Endothelial cell of umbilical vein (primary cell): ENCODE data around the gene KLF15. TPM values are rescaled to one million over a fixed set of nuclear protein-coding genes. Genes with fewer than 3 reads are reported as not detected.

Source experiments
- BruUV-seq: library from RNA; stranded (reverse); fragments of 400-500 nt; replicated peaks from 2 replicates; lab custom pipeline; 2021; lab: Mats Ljungman, UMichigan
- CTCF ChIA-PET: fragments of 300-600, 350-600 bp; sonication (Branson Sonifier 250); formaldehyde crosslinking; loops from one replicate; lab custom pipeline; 2021; ENCODE audit warnings: antibody characterized with exemption, inconsistent platforms; lab: Charles Lee
- POLR2A ChIA-PET: fragments of 300-600, 350-600 bp; sonication (Branson Sonifier 250); formaldehyde crosslinking; loops from one replicate; lab custom pipeline; 2021; ENCODE audit warnings: antibody characterized with exemption, inconsistent platforms; lab: Charles Lee
- DNase-seq: peaks from one replicate; pipeline ENCODE4 v3.0.0-alpha.2; 2011; ENCODE audit warnings: low read depth, low spot score
- FAIRE-seq: peaks from 2 replicates; lab custom pipeline; 2011; peaks lifted over from hg19 to GRCh38; lab: Jason Lieb, UNC
- H2AFZ ChIP-seq: 2 replicates; pipeline ENCODE4 v1.6.0; 2012; ENCODE audit warnings: low read depth, low read length, control low read depth, inconsistent platforms
- H3K27ac ChIP-seq: 2 replicates; pipeline ENCODE4 v1.5.1; 2011; ENCODE audit warnings: low read depth, mild to moderate bottlenecking, control low read depth, low read length, moderate library complexity; ENCODE audit not compliant: insufficient read depth
- H3K27me3 ChIP-seq, 2 experiments: 2 replicates each; pipeline versions ENCODE4 v1.6.0 to v1.6.1; 2011; ENCODE audit warnings: low read length in 2 of 2, mixed read lengths in 1 of 2; ENCODE audit not compliant: control insufficient read depth in 2 of 2, insufficient read depth in 2 of 2
- H3K36me3 ChIP-seq, 2 experiments: 2 replicates in 1 of 2; 3 replicates in 1 of 2; pipeline ENCODE4 v1.5.1; 2011; ENCODE audit warnings: low read length in 2 of 2, mild to moderate bottlenecking in 1 of 2, moderate library complexity in 1 of 2; ENCODE audit not compliant: control insufficient read depth in 2 of 2, insufficient read depth in 2 of 2; ENCODE audit errors: extremely low read depth in 1 of 2
- H3K4me1 ChIP-seq: 3 replicates; pipeline ENCODE4 v1.5.1; 2011; ENCODE audit warnings: mild to moderate bottlenecking, low read length; ENCODE audit not compliant: control insufficient read depth, insufficient read depth; ENCODE audit errors: extremely low read depth
- H3K4me2 ChIP-seq: 2 replicates; pipeline ENCODE4 v1.6.1; 2011; ENCODE audit warnings: low read length, control low read depth, mixed read lengths; ENCODE audit not compliant: insufficient read depth
- H3K4me3 ChIP-seq, 3 experiments: fragments of 200-600 bp in 1 of 3; sonication (generic), shearing (Covaris generic) in 1 of 3; replicated peaks in 1 of 3; 2 replicates each; pipeline ENCODE4 v1.5.1; 2011 to 2016; ENCODE audit warnings: control low read depth in 3 of 3, low read length in 3 of 3, mild to moderate bottlenecking in 2 of 3, inconsistent platforms in 1 of 3, low read depth in 1 of 3, moderate library complexity in 1 of 3; ENCODE audit not compliant: insufficient read depth in 1 of 3
- H3K79me2 ChIP-seq: 2 replicates; pipeline ENCODE4 v1.6.0; 2012; ENCODE audit warnings: low read length, inconsistent platforms; ENCODE audit not compliant: control insufficient read depth, insufficient read depth
- H3K9ac ChIP-seq: replicated peaks from 2 replicates; pipeline ENCODE3; 2011; ENCODE audit warnings: low read length, control low read depth; ENCODE audit not compliant: insufficient read depth; ENCODE audit errors: extremely low read depth
- H3K9me1 ChIP-seq: replicated peaks from 3 replicates; pipeline ENCODE4 v1.6.0; 2011; ENCODE audit warnings: mild to moderate bottlenecking, low read length; ENCODE audit not compliant: control insufficient read depth, insufficient read depth; ENCODE audit errors: extremely low read depth
- H3K9me3 ChIP-seq: replicated peaks from 2 replicates; pipeline ENCODE4 v1.5.1; 2012; ENCODE audit warnings: low read length, inconsistent platforms; ENCODE audit not compliant: control insufficient read depth, insufficient read depth
- H4K20me1 ChIP-seq: replicated peaks from 2 replicates; pipeline ENCODE3; 2011; ENCODE audit warnings: mild to moderate bottlenecking, low read length; ENCODE audit not compliant: control insufficient read depth, insufficient read depth; ENCODE audit errors: extremely low read depth
- CTCF ChIP-seq, 2 donors: IDR thresholded peaks; 1 replicate in 1 of 2; 2 replicates in 1 of 2; pipeline ENCODE4 v1.5.1; 2011; ENCODE audit warnings: low read length in 2 of 2, mild to moderate bottlenecking in 2 of 2, moderate library complexity in 2 of 2, control low read depth in 1 of 2, inconsistent platforms in 1 of 2, low read depth in 1 of 2; ENCODE audit not compliant: insufficient read depth in 1 of 2; ENCODE audit errors: extremely low read depth in 1 of 2
- EZH2 ChIP-seq: IDR thresholded peaks from 2 replicates; pipeline ENCODE4 v1.6.1; 2012; ENCODE audit warnings: borderline replicate concordance, low read depth, mild to moderate bottlenecking, moderate library complexity, low read length, inconsistent platforms; ENCODE audit not compliant: severe bottlenecking
- FOS ChIP-seq: IDR thresholded peaks from 2 replicates; pipeline ENCODE4 v1.6.1; 2011; ENCODE audit warnings: mild to moderate bottlenecking, low read length, moderate library complexity, borderline replicate concordance; ENCODE audit not compliant: insufficient read depth
- GATA2 ChIP-seq: IDR thresholded peaks from 2 replicates; pipeline ENCODE4 v1.7.0; 2011; ENCODE audit warnings: low read depth, mild to moderate bottlenecking, moderate library complexity, mixed read lengths, low read length; ENCODE audit not compliant: insufficient read length, insufficient read depth
- JUN ChIP-seq: IDR thresholded peaks from 2 replicates; pipeline ENCODE4 v1.6.1; 2011; ENCODE audit warnings: borderline replicate concordance, low read depth; ENCODE audit not compliant: insufficient read length, insufficient read depth
- MAX ChIP-seq: IDR thresholded peaks from 2 replicates; pipeline ENCODE4 v1.6.1; 2011; ENCODE audit not compliant: insufficient read depth, insufficient read length
- MYC ChIP-seq: IDR thresholded peaks from one replicate; pipeline ENCODE4 v1.6.1; 2011; ENCODE audit warnings: mild to moderate bottlenecking, low read depth, low read length
- POLR2A ChIP-seq: IDR thresholded peaks from 2 replicates; pipeline ENCODE4 v1.6.1; 2012; ENCODE audit warnings: low read depth, mild to moderate bottlenecking, control low read depth, low read length
- POLR2AphosphoS5 ChIP-seq: IDR thresholded peaks from 2 replicates; pipeline ENCODE4 v1.6.1; 2012; ENCODE audit warnings: low read depth, mild to moderate bottlenecking, control low read depth, low read length, moderate library complexity; ENCODE audit not compliant: insufficient read depth
- dilution Hi-C: fragments of 300-500 bp; cut with MboI; formaldehyde crosslinking; loops from one replicate; pipeline ENCODE4 v1.15.0; 2019; ENCODE audit warnings: low sequenced_read_pairs; ENCODE audit not compliant: extremely low pct_ligation_motif_present
- intact Hi-C: fragments of 100-400 bp; cut with micrococcal nuclease; formaldehyde crosslinking; loops from one replicate; pipeline ENCODE4 v1.10.0; 2022
- polyA plus RNA-seq, 4 experiments: library from polyadenylated mRNA; depleted of rRNA in 3 of 4; stranded (reverse) in 3 of 4; unstranded in 1 of 4; fragments of >200 nt; gene quantifications; 2 replicates each; pipeline versions ENCODE4 v1.2.1 to v1.2.3, GENCODE V29; 2011 to 2012; ENCODE audit warnings: missing spikeins in 1 of 4
- total RNA-seq: library from RNA; stranded (reverse); gene quantifications from 2 replicates; pipeline ENCODE4 v1.2.3, GENCODE V29; 2021

Gene KLF15
- total and polyA plus RNA-seq, 2 donors (not counting 3 experiments of a cell fraction or from before 2014, with no cell fraction given), result 2.2 to 3.0 TPM

- Histone ChIP-seq H3K4me1 (no peaks in the 10 kb centered on the region), H3K9me1 (no peaks in the 10 kb centered on the region), H3K27ac (no peak overlapping the region), H4K20me1 (no peaks in the 10 kb centered on the region), H3K79me2 (no peaks in the 10 kb centered on the region), H3K36me3 (no peaks in the 10 kb centered on the region), H3K4me3 (no peak overlapping the region), H2AFZ (no peak overlapping the region), H3K9me3 (no peaks in the 10 kb centered on the region), H3K9ac (no peak overlapping the region), H3K27me3 (peaks cover 21% of the 10 kb centered on the region in 2 experiments), H3K4me2 (no peak overlapping the region)
- no TSS peak for BruUV-seq
- FAIRE-seq (no peak), DNase-seq (no peak)
- CTCF ChIA-PET, result interaction anchor here (1.2 to 6.4 kb wide), 3 partner anchors 132 to 257 kb away, joined by 4 to 112 read pairs (median 30); no protein-coding TSS in a partner anchor
- POLR2A ChIA-PET, result no interaction called here
- intact Hi-C loops (no loop called here), dilution Hi-C loops (no loop called here)
- TF ChIP-seq FOS (no peak), POLR2A (no peak), CTCF (IDR thresholded peaks at IDR 0.05; ENCODE audit: extremely low read depth in 1 of 2, insufficient read depth in 1 of 2, low read depth in 1 of 2, low read length in 2 of 2) (no peak), JUN (no peak), MYC (no peak), MAX (no peak)
Measured at GRCh38 chr3:126390201-126390600, 33.0 kb upstream of the KLF15 start.

- peak overlapping the region; percentile 19 for H2AFZ ChIP-seq
- no TSS peak for BruUV-seq
- no peaks in the 10 kb centered on the region for H3K9me3 ChIP-seq
- H3K36me3 ChIP-seq, result no peaks in the 10 kb centered on the region
- TF ChIP-seq JUN, result no peak
- TF ChIP-seq GATA2, result no peak
- no peak for TF ChIP-seq EZH2
- no peak for TF ChIP-seq MAX
- no peak for TF ChIP-seq POLR2AphosphoS5
- TF ChIP-seq FOS, result no peak
- no peak for TF ChIP-seq CTCF (IDR thresholded peaks at IDR 0.05; ENCODE audit: extremely low read depth in 1 of 2, insufficient read depth in 1 of 2, low read depth in 1 of 2, low read length in 2 of 2)
- intact Hi-C loops (loop anchor here (1.0 kb wide), 5 partner anchors 33 to 255 kb away; no protein-coding TSS in a partner anchor), dilution Hi-C loops (no loop called here)
- CTCF ChIA-PET, result interaction anchor here (1.4 to 6.4 kb wide), 4 partner anchors 130 to 256 kb away, joined by 3 to 112 read pairs (median 28); no protein-coding TSS in a partner anchor
- H3K27me3 ChIP-seq, result peaks cover 18 to 21% of the 10 kb centered on the region in 2 experiments
- no peaks in the 10 kb centered on the region for H3K9me1 ChIP-seq
- H3K9ac ChIP-seq, result no peak overlapping the region
- FAIRE-seq (no peak), DNase-seq (no peak)
- H4K20me1 ChIP-seq, result no peaks in the 10 kb centered on the region
- H3K27ac ChIP-seq, result no peak overlapping the region
- POLR2A ChIA-PET, result no interaction called here
- H3K4me1 ChIP-seq, result no peaks in the 10 kb centered on the region
- H3K4me3 ChIP-seq, result no peak overlapping the region
- no peaks in the 10 kb centered on the region for H3K79me2 ChIP-seq
- no peak overlapping the region for H3K4me2 ChIP-seq
Measured at GRCh38 chr3:126389794-126390146, 32.6 kb upstream of the KLF15 start.
